ENCODE data around the gene FAM81B.

Gene FAM81B

DNA sequence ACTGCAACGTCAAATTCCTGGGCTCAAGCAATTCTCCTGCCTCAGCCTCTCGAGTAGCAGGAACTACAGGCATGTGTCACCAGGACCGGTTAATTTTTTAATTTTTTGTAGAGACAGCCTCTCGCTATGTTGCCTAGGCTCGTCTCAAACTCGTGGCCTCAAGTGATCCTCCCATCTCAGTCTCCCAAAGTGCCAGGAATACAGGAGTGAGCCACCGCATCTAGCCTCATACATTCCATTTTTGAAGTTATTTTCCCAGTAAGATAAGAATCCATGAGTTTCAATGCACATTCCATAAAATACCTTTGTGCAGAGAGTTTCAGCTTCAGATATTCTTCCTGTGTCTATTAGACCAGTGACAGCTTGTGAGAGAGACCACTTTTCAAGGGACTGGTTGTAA, 93.3 kb downstream of the FAM81B start:
- Histone ChIP-seq H3K36me3 (ENCODE audit: control insufficient read depth, insufficient read depth, low read length, severe bottlenecking) (peaks cover 95% of the 10 kb centered on the region), H3K9ac (ENCODE audit: low read length) (no peak overlapping the region), H3K4me1 (ENCODE audit: control insufficient read depth, insufficient read depth, low read length) (no peaks in the 10 kb centered on the region), H3K9me3 (ENCODE audit: control insufficient read depth, low read length) (peaks cover 23% of the 10 kb centered on the region), H3K4me3 (ENCODE audit: low read length) (no peak overlapping the region), H3K27me3 (replicated peaks; ENCODE audit: control insufficient read depth, insufficient read depth, low read length) (no peaks in the 10 kb centered on the region)
- DNase-seq (ENCODE audit: low read depth) = no peak

DNA sequence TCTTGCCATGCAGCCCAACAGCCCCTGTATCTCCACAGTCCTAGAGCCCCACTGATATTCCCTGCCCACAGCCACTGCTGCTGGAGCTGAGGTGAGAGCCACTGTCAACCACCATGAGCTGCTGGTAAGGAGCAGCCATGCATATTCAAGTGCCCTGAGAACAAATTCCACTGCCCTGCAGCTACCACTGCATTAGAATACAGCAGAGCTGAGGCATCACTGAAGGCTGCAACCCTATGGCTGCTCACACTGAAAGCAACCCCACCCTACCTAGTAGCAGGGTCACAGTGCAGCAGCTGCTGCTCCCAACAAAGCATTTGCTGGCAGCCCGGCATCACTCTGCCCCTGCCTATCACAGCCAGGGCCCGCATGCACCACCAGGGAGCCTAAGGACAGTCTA, 95.0 kb downstream of the FAM81B start:
- H3K4me3 ChIP-seq (ENCODE audit: low read length) = no peak overlapping the region
- no peak for DNase-seq (ENCODE audit: low read depth)
- H3K9ac ChIP-seq (ENCODE audit: low read length) = no peak overlapping the region
- H3K4me1 ChIP-seq (ENCODE audit: control insufficient read depth, insufficient read depth, low read length) = no peaks in the 10 kb centered on the region
- H3K27me3 ChIP-seq (replicated peaks; ENCODE audit: control insufficient read depth, insufficient read depth, low read length) = no peaks in the 10 kb centered on the region
- peaks cover 94% of the 10 kb centered on the region for H3K36me3 ChIP-seq (ENCODE audit: control insufficient read depth, insufficient read depth, low read length, severe bottlenecking)
- peaks cover 24% of the 10 kb centered on the region for H3K9me3 ChIP-seq (ENCODE audit: control insufficient read depth, low read length)

DNA sequence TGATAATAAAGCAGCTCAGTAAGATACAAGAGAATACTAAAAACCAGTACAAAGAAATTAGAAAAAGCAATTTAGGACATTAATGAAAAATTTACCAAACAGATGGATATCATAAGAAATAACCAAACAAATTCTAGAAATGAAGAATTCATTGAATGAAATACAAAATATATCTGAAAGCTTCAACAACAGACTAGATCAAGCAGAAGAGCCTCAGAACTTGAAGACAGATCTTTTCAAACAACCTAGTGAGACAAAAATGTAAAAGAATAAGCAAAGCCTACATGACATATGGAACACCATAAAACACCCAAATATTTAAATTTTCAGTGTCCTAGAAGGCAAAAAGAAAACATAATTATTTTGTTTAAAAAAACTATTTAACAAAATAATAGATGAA, 96.7 kb downstream of the FAM81B start:
- Histone ChIP-seq H3K4me3 (ENCODE audit: low read length) (no peak overlapping the region), H3K36me3 (ENCODE audit: control insufficient read depth, insufficient read depth, low read length, severe bottlenecking) (peaks cover 81% of the 10 kb centered on the region), H3K9ac (ENCODE audit: low read length) (no peak overlapping the region), H3K27me3 (replicated peaks; ENCODE audit: control insufficient read depth, insufficient read depth, low read length) (no peaks in the 10 kb centered on the region), H3K9me3 (ENCODE audit: control insufficient read depth, low read length) (peaks cover 24% of the 10 kb centered on the region), H3K4me1 (ENCODE audit: control insufficient read depth, insufficient read depth, low read length) (no peaks in the 10 kb centered on the region)
- DNase-seq (ENCODE audit: low read depth) = no peak
